H1 (cell line): ENCODE data around the gene CACNA1A. TPM values are rescaled to one million over a fixed set of nuclear protein-coding genes. Genes with fewer than 3 reads are reported as not detected.
A peak's percentile ranks its signal among the peaks of the same experiment; 100 is the strongest.

Experiments
- BCL11A ChIP-seq, 2 experiments: IDR thresholded peaks; one replicate each; pipeline ENCODE4 v1.6.1; 2011; ENCODE audit warnings: low read depth in 2 of 2, low read length in 2 of 2, mild to moderate bottlenecking in 2 of 2
- CTBP2 ChIP-seq: IDR thresholded peaks from 2 replicates; pipeline ENCODE4 v1.7.0; 2011; ENCODE audit warnings: borderline replicate concordance, mild to moderate bottlenecking, moderate library complexity, mixed read lengths, low read length; ENCODE audit not compliant: insufficient read depth, insufficient read length
- PHF8 ChIP-seq: fragments of 200-600 bp; sonication (generic); conservative IDR thresholded peaks from 2 replicates; pipeline ENCODE4 v1.7.1; 2012; ENCODE audit warnings: low read depth, mild to moderate bottlenecking, inconsistent platforms, low read length, moderate library complexity
- SIX5 ChIP-seq: IDR thresholded peaks from 2 replicates; pipeline ENCODE4 v1.6.1; 2011; ENCODE audit warnings: mild to moderate bottlenecking, low read depth, low read length
- ZNF274 ChIP-seq: IDR thresholded peaks from 2 replicates; pipeline ENCODE4 v1.7.0; 2012; ENCODE audit warnings: low read length, borderline replicate concordance; ENCODE audit errors: extremely low read depth
- polyA plus RNA-seq, 7 experiments: library from polyadenylated mRNA; depleted of rRNA in 3 of 7; stranded (reverse) in 5 of 7; unstranded in 2 of 7; fragments of >200 nt in 5 of 7; fragments of 200-250 nt in 2 of 7; gene quantifications; 1 replicate in 5 of 7; 2 replicates in 1 of 7; 4 replicates in 1 of 7; pipeline versions ENCODE4 v1.2.1 to v1.2.3, GENCODE V29; 2011 to 2013; ENCODE audit warnings: missing spikeins in 2 of 7, mixed read lengths in 2 of 7
- total RNA-seq: library from RNA; stranded (reverse); fragmentation: NEBNext Ultra II Directional; extraction: Animal tissue kit (Norgen Biotek cat#: 25700); gene quantifications from 2 replicates; pipeline ENCODE4 v1.2.1, GENCODE V29; 2021
- TF ChIP-seq, protein P1 (sequence below): fragments of 300-600 bp; sonication (generic); IDR thresholded peaks from 2 replicates; pipeline ENCODE4 v1.7.1; 2012; ENCODE audit warnings: low read length, moderate library complexity, mild to moderate bottlenecking, inconsistent platforms; ENCODE audit not compliant: insufficient replicate concordance
- TF ChIP-seq, protein P2 (sequence below): IDR thresholded peaks from 2 replicates; pipeline ENCODE4 v1.6.1; 2012; ENCODE audit warnings: low read length, inconsistent platforms
- TF ChIP-seq, protein P3 (sequence below): IDR thresholded peaks from 2 replicates; pipeline ENCODE4 v1.6.1; 2012; ENCODE audit warnings: inconsistent platforms

CACNA1A gene
- total and polyA plus RNA-seq, 2 of the 8 experiments (the other 6 are each of a cell fraction or from before 2014, with no cell fraction given): 10.7 to 25.3 TPM

DNA sequence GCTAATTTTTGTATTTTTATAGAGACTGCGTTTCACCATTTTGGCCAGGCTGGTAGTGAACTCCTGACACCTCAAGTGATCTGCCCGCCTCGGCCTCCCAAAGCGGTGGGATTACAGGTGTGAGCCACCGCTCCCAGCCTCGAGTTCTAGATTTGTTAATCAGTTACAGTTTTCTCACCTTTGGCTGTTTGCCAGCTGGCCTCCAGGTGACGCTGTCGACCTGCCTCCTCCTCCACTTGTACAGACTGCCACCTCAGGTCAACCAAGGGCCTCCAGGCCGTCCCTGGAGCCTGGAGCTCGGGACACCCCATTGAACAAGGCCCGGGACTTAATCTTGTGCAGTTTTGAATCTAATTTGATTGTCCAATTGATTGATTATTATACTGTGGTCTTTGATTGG is 310.6 kb downstream of the CACNA1A start (continued):
- TF ChIP-seq, protein P1, sequence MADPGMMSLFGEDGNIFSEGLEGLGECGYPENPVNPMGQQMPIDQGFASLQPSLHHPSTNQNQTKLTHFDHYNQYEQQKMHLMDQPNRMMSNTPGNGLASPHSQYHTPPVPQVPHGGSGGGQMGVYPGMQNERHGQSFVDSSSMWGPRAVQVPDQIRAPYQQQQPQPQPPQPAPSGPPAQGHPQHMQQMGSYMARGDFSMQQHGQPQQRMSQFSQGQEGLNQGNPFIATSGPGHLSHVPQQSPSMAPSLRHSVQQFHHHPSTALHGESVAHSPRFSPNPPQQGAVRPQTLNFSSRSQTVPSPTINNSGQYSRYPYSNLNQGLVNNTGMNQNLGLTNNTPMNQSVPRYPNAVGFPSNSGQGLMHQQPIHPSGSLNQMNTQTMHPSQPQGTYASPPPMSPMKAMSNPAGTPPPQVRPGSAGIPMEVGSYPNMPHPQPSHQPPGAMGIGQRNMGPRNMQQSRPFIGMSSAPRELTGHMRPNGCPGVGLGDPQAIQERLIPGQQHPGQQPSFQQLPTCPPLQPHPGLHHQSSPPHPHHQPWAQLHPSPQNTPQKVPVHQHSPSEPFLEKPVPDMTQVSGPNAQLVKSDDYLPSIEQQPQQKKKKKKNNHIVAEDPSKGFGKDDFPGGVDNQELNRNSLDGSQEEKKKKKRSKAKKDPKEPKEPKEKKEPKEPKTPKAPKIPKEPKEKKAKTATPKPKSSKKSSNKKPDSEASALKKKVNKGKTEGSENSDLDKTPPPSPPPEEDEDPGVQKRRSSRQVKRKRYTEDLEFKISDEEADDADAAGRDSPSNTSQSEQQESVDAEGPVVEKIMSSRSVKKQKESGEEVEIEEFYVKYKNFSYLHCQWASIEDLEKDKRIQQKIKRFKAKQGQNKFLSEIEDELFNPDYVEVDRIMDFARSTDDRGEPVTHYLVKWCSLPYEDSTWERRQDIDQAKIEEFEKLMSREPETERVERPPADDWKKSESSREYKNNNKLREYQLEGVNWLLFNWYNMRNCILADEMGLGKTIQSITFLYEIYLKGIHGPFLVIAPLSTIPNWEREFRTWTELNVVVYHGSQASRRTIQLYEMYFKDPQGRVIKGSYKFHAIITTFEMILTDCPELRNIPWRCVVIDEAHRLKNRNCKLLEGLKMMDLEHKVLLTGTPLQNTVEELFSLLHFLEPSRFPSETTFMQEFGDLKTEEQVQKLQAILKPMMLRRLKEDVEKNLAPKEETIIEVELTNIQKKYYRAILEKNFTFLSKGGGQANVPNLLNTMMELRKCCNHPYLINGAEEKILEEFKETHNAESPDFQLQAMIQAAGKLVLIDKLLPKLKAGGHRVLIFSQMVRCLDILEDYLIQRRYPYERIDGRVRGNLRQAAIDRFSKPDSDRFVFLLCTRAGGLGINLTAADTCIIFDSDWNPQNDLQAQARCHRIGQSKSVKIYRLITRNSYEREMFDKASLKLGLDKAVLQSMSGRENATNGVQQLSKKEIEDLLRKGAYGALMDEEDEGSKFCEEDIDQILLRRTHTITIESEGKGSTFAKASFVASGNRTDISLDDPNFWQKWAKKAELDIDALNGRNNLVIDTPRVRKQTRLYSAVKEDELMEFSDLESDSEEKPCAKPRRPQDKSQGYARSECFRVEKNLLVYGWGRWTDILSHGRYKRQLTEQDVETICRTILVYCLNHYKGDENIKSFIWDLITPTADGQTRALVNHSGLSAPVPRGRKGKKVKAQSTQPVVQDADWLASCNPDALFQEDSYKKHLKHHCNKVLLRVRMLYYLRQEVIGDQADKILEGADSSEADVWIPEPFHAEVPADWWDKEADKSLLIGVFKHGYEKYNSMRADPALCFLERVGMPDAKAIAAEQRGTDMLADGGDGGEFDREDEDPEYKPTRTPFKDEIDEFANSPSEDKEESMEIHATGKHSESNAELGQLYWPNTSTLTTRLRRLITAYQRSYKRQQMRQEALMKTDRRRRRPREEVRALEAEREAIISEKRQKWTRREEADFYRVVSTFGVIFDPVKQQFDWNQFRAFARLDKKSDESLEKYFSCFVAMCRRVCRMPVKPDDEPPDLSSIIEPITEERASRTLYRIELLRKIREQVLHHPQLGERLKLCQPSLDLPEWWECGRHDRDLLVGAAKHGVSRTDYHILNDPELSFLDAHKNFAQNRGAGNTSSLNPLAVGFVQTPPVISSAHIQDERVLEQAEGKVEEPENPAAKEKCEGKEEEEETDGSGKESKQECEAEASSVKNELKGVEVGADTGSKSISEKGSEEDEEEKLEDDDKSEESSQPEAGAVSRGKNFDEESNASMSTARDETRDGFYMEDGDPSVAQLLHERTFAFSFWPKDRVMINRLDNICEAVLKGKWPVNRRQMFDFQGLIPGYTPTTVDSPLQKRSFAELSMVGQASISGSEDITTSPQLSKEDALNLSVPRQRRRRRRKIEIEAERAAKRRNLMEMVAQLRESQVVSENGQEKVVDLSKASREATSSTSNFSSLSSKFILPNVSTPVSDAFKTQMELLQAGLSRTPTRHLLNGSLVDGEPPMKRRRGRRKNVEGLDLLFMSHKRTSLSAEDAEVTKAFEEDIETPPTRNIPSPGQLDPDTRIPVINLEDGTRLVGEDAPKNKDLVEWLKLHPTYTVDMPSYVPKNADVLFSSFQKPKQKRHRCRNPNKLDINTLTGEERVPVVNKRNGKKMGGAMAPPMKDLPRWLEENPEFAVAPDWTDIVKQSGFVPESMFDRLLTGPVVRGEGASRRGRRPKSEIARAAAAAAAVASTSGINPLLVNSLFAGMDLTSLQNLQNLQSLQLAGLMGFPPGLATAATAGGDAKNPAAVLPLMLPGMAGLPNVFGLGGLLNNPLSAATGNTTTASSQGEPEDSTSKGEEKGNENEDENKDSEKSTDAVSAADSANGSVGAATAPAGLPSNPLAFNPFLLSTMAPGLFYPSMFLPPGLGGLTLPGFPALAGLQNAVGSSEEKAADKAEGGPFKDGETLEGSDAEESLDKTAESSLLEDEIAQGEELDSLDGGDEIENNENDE: no peak
- TF ChIP-seq CTBP2 (no peak), PHF8 (no peak), BCL11A (IDR thresholded peaks at IDR 0.05; ENCODE audit: low read depth in 2 of 2, low read length in 2 of 2) (no peak), ZNF274 (no peak), SIX5 (no peak)
- TF ChIP-seq, protein P2, sequence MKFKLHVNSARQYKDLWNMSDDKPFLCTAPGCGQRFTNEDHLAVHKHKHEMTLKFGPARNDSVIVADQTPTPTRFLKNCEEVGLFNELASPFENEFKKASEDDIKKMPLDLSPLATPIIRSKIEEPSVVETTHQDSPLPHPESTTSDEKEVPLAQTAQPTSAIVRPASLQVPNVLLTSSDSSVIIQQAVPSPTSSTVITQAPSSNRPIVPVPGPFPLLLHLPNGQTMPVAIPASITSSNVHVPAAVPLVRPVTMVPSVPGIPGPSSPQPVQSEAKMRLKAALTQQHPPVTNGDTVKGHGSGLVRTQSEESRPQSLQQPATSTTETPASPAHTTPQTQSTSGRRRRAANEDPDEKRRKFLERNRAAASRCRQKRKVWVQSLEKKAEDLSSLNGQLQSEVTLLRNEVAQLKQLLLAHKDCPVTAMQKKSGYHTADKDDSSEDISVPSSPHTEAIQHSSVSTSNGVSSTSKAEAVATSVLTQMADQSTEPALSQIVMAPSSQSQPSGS: no peak
- TF ChIP-seq, protein P3, sequence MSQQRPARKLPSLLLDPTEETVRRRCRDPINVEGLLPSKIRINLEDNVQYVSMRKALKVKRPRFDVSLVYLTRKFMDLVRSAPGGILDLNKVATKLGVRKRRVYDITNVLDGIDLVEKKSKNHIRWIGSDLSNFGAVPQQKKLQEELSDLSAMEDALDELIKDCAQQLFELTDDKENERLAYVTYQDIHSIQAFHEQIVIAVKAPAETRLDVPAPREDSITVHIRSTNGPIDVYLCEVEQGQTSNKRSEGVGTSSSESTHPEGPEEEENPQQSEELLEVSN: 0 out of 2 replicates have a peak, but pooled peaks have one; percentile 39
